Left lung (tissue), 10 donors: ENCODE results near the gene TTC39B. TPM values are rescaled to one million over a fixed set of nuclear protein-coding genes. Genes with fewer than 3 reads are reported as not detected.

ENCODE experiments used
- ATAC-seq: fragments of 200-7000 bp; cut with Tn5 transposase; one replicate; pipeline ENCODE4 v1.9.1; 2020; ENCODE audit warnings: moderate library complexity
- DNase-seq, 4 donors: peaks; one replicate each; pipeline ENCODE4 v3.0.0-alpha.2; 2013 to 2020
- H3K27ac ChIP-seq, 2 donors: fragments of 200-600 bp; sonication (generic) in 1 of 2; one replicate each; pipeline versions ENCODE4 v1.5.0 to v1.8.0; 2020 to 2021
- H3K27me3 ChIP-seq, 2 donors: fragments of 200-600 bp; sonication (generic) in 1 of 2; one replicate each; pipeline versions ENCODE4 v1.5.0 to v1.8.0; 2020 to 2021
- H3K36me3 ChIP-seq, 2 donors: fragments of 200-600 bp; sonication (generic) in 1 of 2; one replicate each; pipeline versions ENCODE4 v1.5.0 to v1.8.0; 2020 to 2021
- H3K4me1 ChIP-seq, 2 donors: fragments of 200-600 bp; one replicate each; pipeline ENCODE4 v1.8.0; 2021
- H3K4me3 ChIP-seq, 2 donors: fragments of 200-600 bp; sonication (generic) in 1 of 2; one replicate each; pipeline versions ENCODE4 v1.5.0 to v1.8.0; 2020 to 2021; ENCODE audit warnings: mild to moderate bottlenecking in 1 of 2
- H3K9me3 ChIP-seq, 2 donors: fragments of 200-600 bp; sonication (generic) in 1 of 2; one replicate each; pipeline versions ENCODE4 v1.5.0 to v1.8.0; 2020 to 2021
- intact Hi-C, 2 donors: fragments of 100-400 bp; cut with DNase I; formaldehyde crosslinking; loops; one replicate each; pipeline versions ENCODE4 v1.11.2 to v1.14.2; 2022
- polyA plus RNA-seq, 6 donors: library from polyadenylated mRNA; unstranded; fragments of 120-200 nt; gene quantifications; one replicate each; pipeline ENCODE4 v1.2.1, GENCODE V29; 2013; ENCODE audit not compliant: insufficient read length in 6 of 6
- total RNA-seq, 2 donors: library from RNA; stranded (reverse); fragmentation: NEBNext Ultra II Directional; extraction: Animal tissue kit (Norgen Biotek cat#: 25700); gene quantifications; one replicate each; pipeline ENCODE4 v1.2.1, GENCODE V29; 2021
- TF ChIP-seq, protein P1 (sequence below), 2 donors: fragments of 200-600 bp; sonication (generic) in 1 of 2; IDR thresholded peaks; one replicate each; pipeline versions ENCODE4 v1.5.0 to v1.8.0; 2021; ENCODE audit warnings: antibody characterized with exemption in 2 of 2
- donor health status: DM: no; HTN: yes; CAD: no.
- donor health status: DM: no; HTN: no; CAD: no.

Gene TTC39B
- total and polyA plus RNA-seq, 8 donors, result 10.7 to 23.2 (median 13.1) TPM

DNA sequence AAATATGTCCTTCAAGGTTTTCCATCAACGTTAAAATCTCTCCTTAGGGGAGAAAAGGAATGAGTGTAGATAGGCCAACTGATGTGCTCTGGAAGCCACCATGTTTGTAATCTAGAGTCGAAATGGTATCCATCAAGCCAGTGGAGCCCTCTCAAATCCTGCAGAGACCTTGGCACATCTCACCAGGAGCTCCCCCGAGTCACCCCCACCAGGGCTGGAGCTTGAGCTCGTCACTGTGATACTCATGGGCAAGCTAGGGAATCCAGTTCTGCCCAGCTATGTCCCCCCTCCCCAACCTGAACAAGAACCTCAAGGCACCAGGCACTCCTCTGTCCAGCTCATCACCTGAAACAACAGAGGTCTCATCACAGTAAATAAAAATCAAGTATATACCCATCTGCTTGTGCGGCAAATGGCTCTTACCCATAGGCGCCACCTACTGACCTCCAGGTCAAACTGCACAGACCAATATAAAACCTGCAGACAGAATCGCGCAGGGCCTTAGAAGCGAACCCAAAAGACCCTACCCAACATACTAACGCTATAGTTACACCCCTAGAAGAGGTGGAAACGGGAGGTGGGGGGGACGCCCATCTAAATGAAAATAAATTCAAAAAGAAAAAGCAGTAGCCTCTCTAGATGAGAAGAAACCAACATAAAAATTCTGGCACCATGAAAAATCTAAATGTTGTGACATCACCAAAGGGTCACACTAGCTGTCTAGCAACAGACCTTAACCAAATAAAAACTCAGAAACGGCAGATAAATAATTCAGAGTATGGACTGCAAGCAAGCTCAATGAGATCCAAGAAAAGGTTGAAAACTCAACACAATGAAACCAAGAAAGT, 75.0 kb downstream of the TTC39B start:
- Histone ChIP-seq H3K27me3 (no peaks in the 10 kb centered on the region), H3K4me1 (no peaks in the 10 kb centered on the region), H3K4me3 (no peak overlapping the region), H3K27ac (no peak overlapping the region), H3K9me3 (peaks cover 0 to 15% of the 10 kb centered on the region in 2 donors), H3K36me3 (no peaks in the 10 kb centered on the region)
- ATAC-seq (peak; percentile 58), DNase-seq (no peak)
- intact Hi-C loops, result no loop called here
- TF ChIP-seq, protein P1, sequence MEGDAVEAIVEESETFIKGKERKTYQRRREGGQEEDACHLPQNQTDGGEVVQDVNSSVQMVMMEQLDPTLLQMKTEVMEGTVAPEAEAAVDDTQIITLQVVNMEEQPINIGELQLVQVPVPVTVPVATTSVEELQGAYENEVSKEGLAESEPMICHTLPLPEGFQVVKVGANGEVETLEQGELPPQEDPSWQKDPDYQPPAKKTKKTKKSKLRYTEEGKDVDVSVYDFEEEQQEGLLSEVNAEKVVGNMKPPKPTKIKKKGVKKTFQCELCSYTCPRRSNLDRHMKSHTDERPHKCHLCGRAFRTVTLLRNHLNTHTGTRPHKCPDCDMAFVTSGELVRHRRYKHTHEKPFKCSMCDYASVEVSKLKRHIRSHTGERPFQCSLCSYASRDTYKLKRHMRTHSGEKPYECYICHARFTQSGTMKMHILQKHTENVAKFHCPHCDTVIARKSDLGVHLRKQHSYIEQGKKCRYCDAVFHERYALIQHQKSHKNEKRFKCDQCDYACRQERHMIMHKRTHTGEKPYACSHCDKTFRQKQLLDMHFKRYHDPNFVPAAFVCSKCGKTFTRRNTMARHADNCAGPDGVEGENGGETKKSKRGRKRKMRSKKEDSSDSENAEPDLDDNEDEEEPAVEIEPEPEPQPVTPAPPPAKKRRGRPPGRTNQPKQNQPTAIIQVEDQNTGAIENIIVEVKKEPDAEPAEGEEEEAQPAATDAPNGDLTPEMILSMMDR (IDR thresholded peaks at IDR 0.05), result peak in 1 of 2 donors; percentile 28

DNA sequence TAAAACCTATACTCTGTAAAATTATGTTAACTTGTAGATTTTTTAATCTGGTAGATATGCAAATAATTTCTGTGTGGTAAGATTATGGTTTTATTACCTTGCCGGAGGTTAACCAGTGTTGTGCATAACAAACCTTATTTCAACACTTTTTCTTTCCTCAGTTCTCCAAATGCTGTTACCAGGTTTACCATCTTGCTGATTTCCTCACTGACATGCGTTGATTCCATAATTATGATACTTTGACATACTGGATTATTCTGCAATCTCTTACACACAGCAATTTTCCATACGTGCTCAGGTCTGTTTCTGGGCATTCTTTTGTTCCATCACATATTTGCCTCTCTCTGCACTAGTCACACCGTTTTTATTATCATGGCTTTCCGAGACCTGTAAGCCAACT, 77.6 kb downstream of the TTC39B start:
- DNase-seq, result no peak
- no peaks in the 10 kb centered on the region for H3K36me3 ChIP-seq
- no peak overlapping the region for H3K4me3 ChIP-seq
- no peaks in the 10 kb centered on the region for H3K9me3 ChIP-seq
- no peak for ATAC-seq
- intact Hi-C loops, result no loop called here
- no peaks in the 10 kb centered on the region for H3K4me1 ChIP-seq
- H3K27me3 ChIP-seq, result no peaks in the 10 kb centered on the region
- TF ChIP-seq, protein P1 (IDR thresholded peaks at IDR 0.05), result no peak
- H3K27ac ChIP-seq, result no peak overlapping the region

GRCh38 chr9:15227491-15227890, 79.5 kb downstream of the TTC39B start:
- no peak for ATAC-seq
- Histone ChIP-seq H3K27ac (no peak overlapping the region), H3K4me3 (no peak overlapping the region), H3K9me3 (no peaks in the 10 kb centered on the region), H3K27me3 (no peaks in the 10 kb centered on the region), H3K36me3 (no peaks in the 10 kb centered on the region), H3K4me1 (no peaks in the 10 kb centered on the region)
- intact Hi-C loops, result no loop called here
- DNase-seq, result no peak
- TF ChIP-seq, protein P1 (IDR thresholded peaks at IDR 0.05), result no peak

- Histone ChIP-seq H3K4me3 (no peak overlapping the region), H3K27me3 (no peaks in the 10 kb centered on the region), H3K9me3 (no peaks in the 10 kb centered on the region), H3K36me3 (no peaks in the 10 kb centered on the region), H3K4me1 (no peaks in the 10 kb centered on the region), H3K27ac (no peak overlapping the region)
- ATAC-seq (no peak), DNase-seq (no peak)
- intact Hi-C loops, result no loop called here
- TF ChIP-seq, protein P1 (IDR thresholded peaks at IDR 0.05), result no peak
Measured at GRCh38 chr9:15225564-15226126, 81.4 kb downstream of the TTC39B start.

DNA sequence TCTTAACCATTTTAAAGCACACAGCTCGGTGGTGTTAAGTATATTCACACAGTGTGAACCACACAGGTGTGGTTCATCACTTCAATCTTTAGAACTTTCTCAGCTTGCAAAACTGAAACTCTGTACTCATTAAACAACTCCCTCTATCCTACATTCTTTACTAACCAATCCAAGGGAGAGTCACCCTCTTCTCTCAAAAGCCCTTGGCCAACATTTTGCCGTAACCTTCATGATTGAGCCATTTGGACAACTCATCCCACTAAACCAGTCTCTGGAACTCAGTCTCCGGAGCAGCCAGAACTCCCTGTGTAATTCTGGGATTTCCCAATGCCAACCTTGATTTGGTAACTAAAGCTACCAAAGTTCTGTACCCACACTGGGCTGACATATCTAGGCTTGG, 84.7 kb downstream of the TTC39B start:
- Histone ChIP-seq H3K4me3 (no peak overlapping the region), H3K27me3 (no peaks in the 10 kb centered on the region), H3K9me3 (no peaks in the 10 kb centered on the region), H3K36me3 (no peaks in the 10 kb centered on the region), H3K27ac (no peak overlapping the region), H3K4me1 (no peaks in the 10 kb centered on the region)
- intact Hi-C loops, result no loop called here
- peak; percentile 75 for ATAC-seq
- no peak for DNase-seq
- TF ChIP-seq, protein P1 (IDR thresholded peaks at IDR 0.05), result no peak
